ENCODE results near the gene A3GALT2.

The A3GALT2 gene

GRCh38 chr1:33288976-33289857 is 31.7 kb downstream of the A3GALT2 start:
- no peak for FAIRE-seq

GRCh38 chr1:33287317-33287716 is 33.6 kb downstream of the A3GALT2 start:
- FAIRE-seq: no peak

DNA sequence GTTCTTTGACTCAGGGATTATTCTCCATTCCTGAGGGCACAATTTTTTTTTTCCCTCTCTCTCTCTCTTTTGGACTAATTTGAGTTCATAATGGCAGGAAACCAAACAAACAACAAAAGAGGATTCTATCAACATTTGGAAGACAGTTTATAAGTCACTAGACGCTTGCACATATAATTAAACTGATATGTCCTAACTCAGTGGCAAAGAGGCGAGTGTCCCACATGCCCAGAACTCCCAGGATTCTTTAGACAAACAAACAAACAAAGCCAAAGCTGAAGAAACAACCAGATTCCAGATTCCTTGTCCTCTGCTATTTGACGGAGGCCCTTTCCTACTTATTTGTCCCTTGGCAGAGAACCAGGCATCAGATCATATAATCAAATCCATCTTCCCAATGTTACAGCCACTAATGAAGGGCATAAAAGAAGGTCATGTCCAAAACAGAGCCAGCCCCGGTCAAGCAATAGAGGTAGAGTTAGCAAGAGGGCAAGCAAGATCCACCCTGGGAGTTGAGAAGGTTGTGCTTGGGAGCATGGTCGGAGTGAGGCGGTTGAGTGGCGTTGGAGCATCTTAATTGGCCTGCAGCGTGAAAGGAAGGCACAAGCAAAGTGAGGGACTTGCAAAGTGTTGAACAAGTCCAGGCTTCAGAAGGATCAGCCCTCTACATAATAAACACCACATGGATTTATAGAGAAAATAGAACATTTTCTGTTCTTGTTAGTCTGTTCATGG is 34.3 kb downstream of the A3GALT2 start:
- FAIRE-seq: no peak

- no peak for FAIRE-seq
Measured at GRCh38 chr1:33284049-33284448, 36.8 kb downstream of the A3GALT2 start.

- FAIRE-seq: no peak
Measured at GRCh38 chr1:33282791-33283190, 38.1 kb downstream of the A3GALT2 start.

- no peak for FAIRE-seq
Measured at GRCh38 chr1:33281554-33282303, 39.2 kb downstream of the A3GALT2 start.

GRCh38 chr1:33280091-33280661 is 40.7 kb downstream of the A3GALT2 start:
- FAIRE-seq: no peak

DNA sequence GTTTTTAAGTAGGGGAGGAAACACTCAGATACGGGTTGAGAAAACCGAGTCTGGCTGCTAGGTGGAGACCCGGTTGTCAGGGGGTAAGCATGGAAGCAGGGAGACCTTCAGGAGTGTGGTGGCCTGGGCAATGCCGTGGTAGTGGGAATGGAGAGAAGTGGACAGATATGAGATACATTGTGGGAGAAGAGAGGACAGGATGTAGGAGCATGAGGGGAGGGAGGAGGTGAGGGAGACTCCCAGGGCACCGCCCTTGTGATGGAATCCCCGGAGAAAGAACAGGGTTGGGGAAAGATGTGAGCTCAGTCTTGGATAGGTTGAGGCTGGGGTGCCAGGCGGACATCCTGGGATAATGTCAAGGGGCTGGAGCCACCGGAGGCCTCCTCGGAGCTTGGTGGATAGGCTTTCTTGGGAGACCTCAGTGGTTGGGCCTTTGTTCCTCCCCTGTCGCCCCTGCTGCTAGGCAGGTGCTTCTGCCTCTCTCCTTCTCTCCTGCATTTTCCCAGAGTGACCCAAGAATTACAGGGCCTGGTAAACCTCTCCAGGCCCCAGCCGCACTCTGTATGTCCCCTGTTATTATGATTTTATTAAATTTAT is 43.3 kb downstream of the A3GALT2 start:
- FAIRE-seq: no peak

DNA sequence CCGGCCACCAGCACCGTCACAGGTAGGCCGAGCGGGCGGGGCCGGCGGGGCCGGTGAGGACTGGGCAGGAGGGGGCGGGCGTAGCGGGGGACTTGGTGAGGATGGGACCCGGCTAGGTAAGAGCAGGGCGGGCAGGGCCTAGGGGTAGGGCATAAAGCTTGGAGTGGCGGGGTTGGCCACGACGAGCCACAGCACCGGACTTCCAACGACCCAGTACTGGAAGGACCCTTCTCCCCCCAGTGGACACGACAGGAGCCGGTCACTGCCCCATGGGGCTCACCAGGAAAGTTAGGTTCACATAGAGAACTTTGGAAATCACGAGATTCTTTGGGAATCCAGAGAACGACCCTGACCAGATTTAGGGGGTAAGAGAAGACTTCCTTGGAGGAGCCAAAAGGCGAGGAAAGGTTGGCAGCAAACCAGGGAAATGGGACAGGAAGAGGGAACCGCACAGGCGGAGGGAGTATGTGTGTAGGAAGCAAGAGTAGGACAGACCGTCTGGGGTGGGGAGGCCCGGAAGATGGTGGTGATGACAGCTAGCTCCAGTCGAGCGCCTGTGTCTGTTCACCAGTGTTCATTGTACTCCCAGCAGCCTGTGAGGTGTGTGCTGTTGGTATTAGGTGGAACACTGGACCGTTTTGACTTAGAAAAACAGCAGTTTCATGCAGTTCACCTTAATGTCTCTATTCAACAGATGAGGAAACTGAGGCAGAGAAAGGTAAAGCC is 44.2 kb downstream of the A3GALT2 start:
- no peak for FAIRE-seq

- no peak for FAIRE-seq
Measured at GRCh38 chr1:33275706-33276572, 45.0 kb downstream of the A3GALT2 start.

- no peak for FAIRE-seq
Measured at GRCh38 chr1:33275195-33275594, 45.7 kb downstream of the A3GALT2 start.

DNA sequence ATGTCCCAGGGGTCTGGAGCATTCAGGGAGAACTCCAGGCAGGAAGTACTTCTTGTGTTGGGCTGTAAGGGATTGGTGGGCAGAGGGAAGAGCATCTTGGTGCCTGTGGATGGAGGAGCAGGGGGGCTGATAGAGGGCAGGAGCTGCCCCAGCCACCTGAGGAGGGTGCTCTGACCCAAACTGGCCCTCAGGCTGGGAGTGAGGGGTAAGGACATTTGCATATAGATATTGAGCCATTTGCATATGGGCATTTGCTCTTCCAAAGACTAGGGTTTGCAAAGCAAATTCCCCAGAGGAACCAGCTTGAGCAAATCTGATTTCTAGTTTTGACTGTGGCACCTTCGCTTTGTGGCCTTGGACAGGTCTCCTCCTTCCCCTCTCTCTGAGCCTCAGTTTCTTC is 46.5 kb downstream of the A3GALT2 start:
- FAIRE-seq: no peak

- no peak for FAIRE-seq
Measured at GRCh38 chr1:33273961-33274371, 46.9 kb downstream of the A3GALT2 start.

GRCh38 chr1:33273406-33273805 is 47.5 kb downstream of the A3GALT2 start:
- no peak for FAIRE-seq

- no peak for FAIRE-seq
Measured at GRCh38 chr1:33272930-33273329, 48.0 kb downstream of the A3GALT2 start.

DNA sequence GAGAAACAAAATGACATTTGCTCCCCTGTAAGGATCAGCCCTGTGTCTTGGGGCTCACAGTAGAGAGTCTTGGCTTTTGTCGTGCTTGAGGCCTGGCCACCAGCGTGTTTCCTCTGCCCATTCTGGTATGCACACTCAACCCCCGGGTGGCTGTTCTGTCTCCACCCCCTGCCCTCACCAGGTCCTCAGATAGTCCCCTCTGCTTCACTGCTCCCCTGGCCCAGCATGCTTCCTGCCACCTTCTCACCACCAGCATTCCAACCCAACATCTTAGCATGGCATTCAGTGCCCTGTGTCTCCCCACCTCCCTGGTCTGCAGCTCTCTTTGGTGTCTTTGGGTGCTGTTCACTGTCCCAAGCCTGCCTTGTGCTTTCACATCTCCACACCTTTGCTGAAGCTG is 48.4 kb downstream of the A3GALT2 start:
- FAIRE-seq: no peak

DNA sequence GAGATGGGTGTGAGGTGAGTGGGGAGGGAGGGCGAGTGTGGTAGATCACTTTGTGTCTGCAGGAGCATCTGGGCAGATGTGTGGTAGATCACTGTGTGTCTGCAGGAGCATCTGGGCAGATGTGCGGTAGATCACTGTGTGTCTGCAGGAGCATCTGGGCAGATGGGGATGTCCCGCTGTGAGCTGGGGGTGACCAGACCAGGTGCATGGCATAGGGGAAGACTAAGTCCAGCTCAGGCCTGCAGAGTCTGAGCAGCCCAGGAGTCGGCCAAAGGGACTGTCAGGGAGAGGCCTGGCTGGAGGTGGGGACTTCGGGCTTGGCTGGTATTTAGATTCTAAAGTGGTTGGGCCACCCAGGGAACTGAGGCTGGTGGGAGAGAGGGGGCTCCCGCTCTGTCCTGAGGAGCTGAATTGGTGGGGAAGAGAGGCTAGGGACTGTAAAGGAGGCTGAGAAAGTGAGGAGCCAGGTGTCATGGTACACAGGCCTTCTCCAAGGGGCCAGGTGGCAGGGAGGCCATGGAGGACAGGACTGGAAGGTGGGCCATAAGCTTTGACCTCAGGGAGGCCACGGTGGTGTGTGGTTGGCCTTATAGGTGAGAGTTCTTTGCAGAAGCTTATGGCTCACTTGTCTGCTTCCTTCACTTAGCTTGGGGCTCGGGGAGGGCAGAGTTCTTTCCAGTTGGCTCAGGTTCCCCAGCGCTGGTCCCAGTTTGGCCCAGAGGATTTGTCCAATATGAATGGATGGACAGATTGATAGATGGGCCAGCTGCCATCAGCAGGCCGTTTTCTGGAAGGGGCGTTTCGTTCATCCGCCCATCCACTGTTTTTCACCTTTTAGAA is 49.0 kb downstream of the A3GALT2 start:
- FAIRE-seq: no peak

DNA sequence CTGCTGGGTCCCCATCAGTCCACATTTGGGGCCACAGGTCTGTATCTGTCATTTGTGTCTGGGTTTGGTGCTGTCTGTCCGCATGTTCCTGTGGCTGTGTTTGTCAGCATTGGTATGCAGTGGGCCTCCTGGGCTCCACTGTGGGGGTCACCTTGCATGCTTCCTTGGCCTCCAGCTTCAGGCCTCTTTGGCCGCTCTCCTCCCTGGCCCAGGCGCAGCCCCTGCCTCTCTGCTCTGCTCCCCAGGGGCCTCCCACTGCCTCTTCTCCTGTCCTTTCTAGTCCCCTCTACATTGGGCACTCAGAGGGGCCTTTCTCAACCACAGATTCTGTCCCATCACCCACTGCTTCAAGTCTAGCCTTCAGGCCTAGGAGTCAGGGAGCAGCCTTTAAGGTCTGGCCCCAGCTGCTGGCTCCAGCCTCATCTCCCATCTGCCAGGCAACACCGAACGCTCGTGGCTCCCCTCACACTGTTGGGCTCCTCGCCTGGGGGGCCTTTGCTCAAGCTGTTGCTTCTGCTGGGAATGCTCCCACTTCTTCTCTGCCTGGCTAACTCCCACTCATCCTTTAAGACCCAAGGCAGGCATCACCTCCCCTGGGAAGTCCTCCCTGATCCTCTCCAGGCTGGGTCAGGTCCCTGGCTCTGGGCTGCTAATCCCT is 50.0 kb downstream of the A3GALT2 start:
- FAIRE-seq: no peak

DNA sequence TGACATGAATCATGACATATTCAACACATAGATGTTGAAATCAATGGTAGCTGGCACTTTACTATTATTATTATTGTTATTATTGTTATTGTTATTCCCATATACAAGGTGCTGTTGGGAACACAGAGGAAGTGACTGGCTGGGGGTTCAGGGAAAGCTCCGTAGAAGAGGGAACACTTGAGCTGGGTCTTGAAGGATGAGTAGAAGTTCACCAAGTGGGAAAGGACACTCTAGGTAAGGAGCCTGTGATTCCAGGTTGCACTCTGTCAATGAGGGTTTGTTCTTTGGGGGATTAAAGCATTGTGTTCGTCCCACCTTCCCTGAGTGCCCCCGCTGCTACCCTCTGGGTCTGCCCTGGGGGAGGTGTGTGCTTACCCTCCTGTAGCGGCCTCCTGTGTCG is 50.5 kb downstream of the A3GALT2 start:
- no peak for FAIRE-seq

Measured in A204.1 (cell line).